HG02943 (cell line): Measurements from ENCODE around the gene FAM83G.
"Not testable (repeated sequence)": the region's sequence is repeated elsewhere in the genome, so short reads cannot be mapped to it uniquely, and the experiment has no call there.

Experiments
- ATAC-seq: cut with Tn5 transposase; IDR thresholded peaks from one replicate; pipeline ENCODE4 v1.9.1; 2021; ENCODE audit warnings: mild to moderate bottlenecking, low read depth, moderate library complexity; ENCODE audit not compliant: unreplicated experiment

The FAM83G gene

DNA sequence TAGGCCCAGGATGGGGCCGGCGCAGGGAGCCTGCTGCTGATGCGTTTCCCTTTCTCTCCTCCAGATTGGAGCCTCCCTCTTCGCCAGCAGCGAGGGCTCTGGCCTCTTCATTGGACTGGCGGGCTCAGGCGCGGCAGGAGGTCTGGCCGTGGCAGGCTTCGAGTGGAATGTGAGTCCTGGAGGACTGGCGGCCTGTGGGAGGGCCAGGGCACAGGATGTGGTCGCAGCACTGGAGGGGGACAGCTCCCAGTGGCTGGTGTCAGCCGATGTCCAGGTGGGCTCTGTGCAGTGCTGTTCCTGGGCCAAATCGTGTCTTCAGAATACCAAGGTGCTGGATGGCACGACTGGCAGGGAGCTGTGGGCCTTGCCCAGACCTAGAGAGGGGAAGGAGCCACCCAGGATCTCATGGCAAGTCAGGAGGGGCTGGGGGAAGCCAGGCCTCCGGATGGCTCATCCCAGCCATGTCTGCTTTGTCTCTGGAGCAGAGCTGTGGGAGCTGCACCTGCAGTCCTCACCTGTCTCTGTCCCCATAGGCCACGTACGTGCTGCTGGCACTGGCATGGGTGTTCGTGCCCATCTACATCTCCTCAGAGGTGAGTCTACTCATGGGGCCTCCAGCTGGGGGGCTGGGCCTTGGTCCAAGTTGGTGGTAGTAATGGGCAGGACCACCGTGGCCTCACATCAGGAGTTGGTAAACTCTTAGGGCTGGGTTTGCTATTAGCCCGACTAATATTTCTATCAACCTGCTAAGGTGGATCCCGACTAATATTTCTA is 45.3 kb downstream of the FAM83G start:
- no peak for ATAC-seq

DNA sequence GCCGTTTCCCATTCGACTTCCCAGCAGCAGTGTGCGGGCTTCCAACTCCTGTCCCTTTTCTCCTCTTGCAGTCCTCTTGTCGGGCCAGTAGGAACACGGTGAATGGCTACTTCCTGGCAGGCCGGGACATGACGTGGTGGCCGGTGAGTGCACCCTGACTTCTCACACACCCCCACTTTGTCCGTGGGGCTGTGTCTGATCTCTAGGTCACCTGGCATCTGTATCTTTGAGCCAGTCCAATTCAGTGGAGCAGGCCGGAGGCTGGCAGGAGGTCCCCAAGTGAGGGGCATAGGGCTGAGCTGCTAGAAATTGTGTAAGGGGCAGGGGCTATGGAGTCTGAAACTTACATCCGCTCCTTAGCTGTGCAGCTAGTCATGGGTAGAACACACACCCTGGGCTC is 46.0 kb downstream of the FAM83G start:
- ATAC-seq: no peak

- ATAC-seq: no peak
Observed at GRCh38 chr17:18957831-18958230, 46.7 kb downstream of the FAM83G start.

GRCh38 chr17:18956581-18956980 is 48.0 kb downstream of the FAM83G start:
- no peak for ATAC-seq

DNA sequence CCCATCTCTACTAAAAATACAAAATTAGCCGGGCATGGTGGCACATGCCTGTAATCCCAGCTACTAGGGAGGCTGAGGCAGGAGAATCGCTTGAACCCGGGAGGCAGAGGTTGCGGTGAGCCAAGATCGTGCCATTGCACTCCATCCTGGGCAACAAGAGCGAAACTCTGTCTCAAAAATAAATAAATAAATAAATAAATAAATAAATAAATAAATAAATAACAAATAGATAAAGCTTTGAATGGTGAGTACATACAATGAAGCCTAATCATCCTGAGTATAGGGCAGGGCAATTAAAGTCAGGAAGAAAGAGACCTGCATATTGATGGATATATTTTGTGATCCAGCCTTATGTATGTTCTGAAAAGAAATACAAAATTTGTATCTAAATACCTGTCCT is 48.5 kb downstream of the FAM83G start:
- ATAC-seq: not testable (repeated sequence)

- ATAC-seq: no peak
Observed at GRCh38 chr17:18955009-18955408, 49.6 kb downstream of the FAM83G start.

DNA sequence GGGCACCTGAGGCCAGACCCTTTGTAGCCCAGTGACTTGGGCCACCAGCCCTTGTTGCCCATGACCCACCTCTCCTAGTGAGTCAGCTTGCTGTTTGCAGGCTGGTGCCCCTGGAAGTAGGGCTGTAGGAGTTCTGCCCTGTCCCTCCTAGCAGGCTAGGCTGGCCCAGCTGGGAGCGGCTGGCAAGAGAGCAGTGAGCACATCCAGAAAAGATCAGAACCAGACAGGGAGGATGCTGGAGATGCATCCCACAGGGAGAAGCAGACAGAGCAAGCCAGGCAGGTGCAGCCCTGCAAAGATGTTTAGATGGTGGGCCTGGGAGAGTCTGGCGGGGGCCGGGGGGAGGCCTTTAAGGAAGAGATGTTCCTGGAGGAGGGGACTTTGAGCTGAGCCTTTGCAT is 50.2 kb downstream of the FAM83G start:
- no peak for ATAC-seq

- ATAC-seq: no peak
Observed at GRCh38 chr17:18953231-18953728, 51.3 kb downstream of the FAM83G start.

DNA sequence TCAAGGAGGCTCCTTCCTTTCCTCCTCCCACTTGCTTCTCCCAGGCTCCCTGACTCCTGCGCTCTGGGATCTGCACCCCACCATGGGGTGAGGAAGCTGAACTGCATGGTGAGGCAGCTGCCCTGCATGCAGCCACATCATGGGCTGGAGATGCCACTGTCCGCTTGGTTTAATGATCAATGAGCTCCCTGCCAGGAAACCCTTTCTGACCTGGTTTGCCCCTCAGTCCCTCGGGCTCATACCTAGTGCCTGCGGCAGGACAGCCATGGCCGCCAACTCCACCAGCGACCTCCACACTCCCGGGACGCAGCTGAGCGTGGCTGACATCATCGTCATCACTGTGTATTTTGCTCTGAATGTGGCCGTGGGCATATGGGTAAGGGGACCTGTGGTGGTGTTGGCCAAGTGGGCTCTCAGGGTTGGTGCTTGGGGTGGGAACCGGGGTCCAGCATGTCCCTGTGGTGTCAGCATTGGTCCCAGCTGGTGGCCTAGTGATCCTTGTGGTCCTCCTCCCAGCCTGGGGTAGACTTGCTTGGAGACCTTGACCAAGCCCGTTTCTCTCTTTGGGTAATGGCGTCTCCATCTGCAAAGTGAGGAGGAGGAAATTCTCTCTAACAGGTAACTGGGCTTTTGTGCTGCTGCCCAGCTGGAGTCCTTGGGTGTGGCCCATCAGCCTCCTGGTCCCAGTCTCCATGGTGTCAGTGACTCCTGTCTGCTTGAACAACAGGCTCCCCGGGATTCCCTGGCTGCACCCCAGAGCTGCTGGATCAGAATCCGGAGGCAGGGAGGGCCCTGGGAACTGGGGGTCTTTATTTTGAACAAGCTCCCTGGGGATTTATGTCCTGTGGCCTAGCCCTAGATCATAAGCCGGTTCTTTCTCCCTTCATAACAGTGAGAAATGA is 52.4 kb downstream of the FAM83G start, which contains the start of gene SLC5A10:
Gene SLC5A10, plus strand, starts transcription at position 225 of the 902 bp plus-strand sequence. Its CDS starts 41 bp downstream, at position 266.
- no peak for ATAC-seq

GRCh38 chr17:18950944-18951905 is 53.3 kb downstream of the FAM83G start:
- ATAC-seq: no peak

DNA sequence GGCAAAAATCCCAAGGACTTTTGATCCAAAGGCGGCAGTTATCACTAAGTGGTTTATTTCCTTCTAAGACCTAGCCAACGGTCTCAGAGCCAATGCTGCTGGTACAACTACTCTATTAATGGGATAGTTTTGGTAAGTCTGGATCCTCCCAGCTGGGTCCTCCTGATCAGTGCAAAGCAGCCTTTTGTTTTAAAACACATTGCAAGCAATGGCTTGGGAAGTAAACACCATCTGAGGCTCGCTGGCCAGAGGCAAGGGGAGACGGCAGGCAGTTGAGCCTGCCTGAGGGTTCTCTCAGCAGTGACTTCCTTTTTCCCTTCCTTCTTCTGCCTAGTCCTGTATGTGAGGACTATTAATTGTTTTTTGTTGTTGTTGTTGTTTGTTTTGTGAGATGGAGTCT is 54.2 kb downstream of the FAM83G start:
- ATAC-seq: no peak

GRCh38 chr17:18949566-18949965 is 55.0 kb downstream of the FAM83G start:
- no peak for ATAC-seq

GRCh38 chr17:18948476-18949006 is 56.0 kb downstream of the FAM83G start:
- no peak for ATAC-seq

DNA sequence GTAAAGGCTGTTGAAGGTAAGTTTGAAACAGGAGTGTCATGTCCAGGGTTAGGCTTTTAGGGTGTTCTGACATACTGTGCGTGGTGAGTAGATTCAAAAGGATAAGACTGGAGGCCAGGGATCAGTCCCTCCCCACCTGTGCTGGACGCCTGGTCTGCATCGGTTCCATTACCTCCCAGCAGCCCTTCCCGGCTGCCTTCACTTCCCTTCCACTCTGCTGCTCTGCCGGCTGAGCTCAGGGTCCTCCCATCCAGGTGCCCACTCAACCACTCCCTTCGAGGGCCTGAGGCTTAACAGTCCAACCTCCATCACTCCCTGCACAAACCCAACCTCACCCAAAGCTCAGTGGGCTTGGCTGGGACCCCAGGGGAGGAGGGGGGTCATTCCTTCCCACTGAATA is 56.7 kb downstream of the FAM83G start:
- no peak for ATAC-seq

GRCh38 chr17:18946536-18946935 is 58.0 kb downstream of the FAM83G start:
- ATAC-seq: no peak

DNA sequence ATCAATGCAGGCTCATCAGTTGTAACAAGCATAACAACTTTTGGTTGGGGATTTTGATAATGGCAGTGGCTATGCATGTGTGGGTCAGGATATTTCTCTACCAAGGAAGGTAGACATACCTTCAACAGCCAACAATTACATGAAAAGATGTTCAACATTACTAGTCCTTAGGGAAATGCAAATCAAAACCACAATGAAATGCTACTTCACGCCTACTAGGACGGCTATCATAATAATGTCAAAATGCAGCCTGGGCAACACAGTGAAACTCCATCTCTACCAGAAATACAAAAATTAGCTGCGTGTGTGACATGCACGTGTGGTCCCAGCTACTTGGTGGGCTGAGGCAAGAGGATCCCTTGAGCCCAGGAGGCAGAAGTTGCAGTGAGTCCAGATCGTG is 59.9 kb downstream of the FAM83G start:
- no peak for ATAC-seq

DNA sequence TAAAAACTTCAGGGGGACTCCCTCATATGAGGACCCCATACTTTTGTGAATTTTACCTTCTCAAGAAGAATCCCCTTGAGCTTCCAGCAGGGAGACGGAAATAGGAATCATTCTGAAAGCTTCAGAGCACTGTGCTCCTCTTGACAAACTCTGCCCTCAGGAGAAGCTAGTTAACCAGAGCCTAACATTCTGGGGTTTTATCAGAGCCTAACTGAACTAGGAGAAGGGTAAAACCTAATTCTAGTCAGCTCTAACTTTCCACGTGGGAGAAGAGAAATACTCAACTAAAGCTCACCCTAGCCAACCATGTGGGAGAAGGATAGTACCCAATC is 65.9 kb downstream of the FAM83G start:
- ATAC-seq: no peak

GRCh38 chr17:18937981-18938691 is 66.4 kb downstream of the FAM83G start:
- ATAC-seq: no peak
